Measurements from ENCODE around the gene NME3.
A peak's percentile ranks its signal among the peaks of the same experiment; 100 is the strongest.

NME3 gene

GRCh38 chr16:1772908-1773702 is 1.8 kb upstream of the NME3 start, which contains the start of gene MRPS34:
TSS of gene MRPS34 (minus strand) at chr16:1773134. CDS start at chr16:1773119, 15 bp downstream.
- peak within 1 kb of the TSS; percentile 67 for H2BK120ac ChIP-seq (ENCODE audit: low read depth, low read length)
- WGBS, 2 donors (ENCODE audit: extremely low coverage in 2 of 2, insufficient read length in 2 of 2, insufficient replicate concordance in 1 of 2): no CpG with 5 or more reads among the region's 108 CpGs
- H3K27ac ChIP-seq (replicated peaks; ENCODE audit: low read length): peak within 1 kb of the TSS; percentile 92
- peak within 1 kb of the TSS; percentile 84 for H2BK12ac ChIP-seq (ENCODE audit: low read length)
- H4K91ac ChIP-seq (ENCODE audit: low read depth, low read length, poor library complexity): no peak within 1 kb of the TSS
- H3K4me2 ChIP-seq (ENCODE audit: insufficient read depth, low read length, poor library complexity, severe bottlenecking): peak within 1 kb of the TSS; percentile 98
- H2AK5ac ChIP-seq (ENCODE audit: low read depth, low read length): peak within 1 kb of the TSS; percentile 98
- peaks cover 12% of the 10 kb centered on the region in 2 donors for H3K4me1 ChIP-seq (ENCODE audit: control insufficient read depth in 2 of 2, insufficient read depth in 1 of 2, low read depth in 1 of 2, low read length in 2 of 2)
- H3K9me3 ChIP-seq (replicated peaks in 1 of 2; ENCODE audit: control insufficient read depth in 2 of 2, insufficient read depth in 1 of 2, low read depth in 1 of 2, low read length in 2 of 2): no peaks in the 10 kb centered on the region
- H2BK5ac ChIP-seq (ENCODE audit: low read length): peak within 1 kb of the TSS; percentile 94
- peak within 1 kb of the TSS; percentile 91 for H3K14ac ChIP-seq (ENCODE audit: low read length)
- peak within 1 kb of the TSS; percentile 99 for H3K23ac ChIP-seq (ENCODE audit: low read depth, low read length, poor library complexity)
- peak within 1 kb of the TSS; percentile 99 for H3K4me3 ChIP-seq (ENCODE audit: low read length in 2 of 2)
- peaks cover 30 to 65% of the 10 kb centered on the region in 2 donors for H3K36me3 ChIP-seq (replicated peaks in 1 of 2; ENCODE audit: control insufficient read depth in 2 of 2, insufficient read depth in 2 of 2, low read length in 2 of 2)
- peak; percentile 91 for DNase-seq (ENCODE audit: low spot score)
- peak within 1 kb of the TSS; percentile 100 for H2AFZ ChIP-seq (ENCODE audit: low read length)
- H3K27me3 ChIP-seq (ENCODE audit: control insufficient read depth in 3 of 3, insufficient read depth in 3 of 3, low read depth in 1 of 3, low read length in 3 of 3): no peaks in the 10 kb centered on the region
- peak within 1 kb of the TSS; percentile 98 for H3K18ac ChIP-seq (ENCODE audit: low read length)
- H3K9ac ChIP-seq (ENCODE audit: low read depth, low read length, poor library complexity): peak within 1 kb of the TSS; percentile 99
- peak within 1 kb of the TSS; percentile 97 for H2BK15ac ChIP-seq (ENCODE audit: low read length)
- H3K79me1 ChIP-seq (ENCODE audit: low read depth, low read length): peaks cover 28% of the 10 kb centered on the region
- peak within 1 kb of the TSS; percentile 99 for H3K4ac ChIP-seq (ENCODE audit: low read length)
- H4K8ac ChIP-seq (ENCODE audit: low read depth, low read length): peak within 1 kb of the TSS; percentile 65

- H3K9me3 ChIP-seq (replicated peaks in 1 of 2; ENCODE audit: control insufficient read depth in 2 of 2, insufficient read depth in 1 of 2, low read depth in 1 of 2, low read length in 2 of 2): no peaks in the 10 kb centered on the region
- peak within 1 kb of the TSS; percentile 98 for H2AK5ac ChIP-seq (ENCODE audit: low read depth, low read length)
- peak within 1 kb of the TSS; percentile 92 for H3K27ac ChIP-seq (replicated peaks; ENCODE audit: low read length)
- no peak within 1 kb of the TSS for H4K91ac ChIP-seq (ENCODE audit: low read depth, low read length, poor library complexity)
- DNase-seq (ENCODE audit: low spot score): peak; percentile 14
- peak within 1 kb of the TSS; percentile 67 for H2BK120ac ChIP-seq (ENCODE audit: low read depth, low read length)
- H3K9ac ChIP-seq (ENCODE audit: low read depth, low read length, poor library complexity): peak within 1 kb of the TSS; percentile 99
- peak within 1 kb of the TSS; percentile 91 for H3K14ac ChIP-seq (ENCODE audit: low read length)
- H3K4me3 ChIP-seq (ENCODE audit: low read length in 2 of 2): peak within 1 kb of the TSS; percentile 99
- H2AFZ ChIP-seq (ENCODE audit: low read length): peak within 1 kb of the TSS; percentile 100
- WGBS, 2 donors (ENCODE audit: extremely low coverage in 2 of 2, insufficient read length in 2 of 2, insufficient replicate concordance in 1 of 2): no CpG with 5 or more reads among the region's 53 CpGs
- peak within 1 kb of the TSS; percentile 99 for H3K23ac ChIP-seq (ENCODE audit: low read depth, low read length, poor library complexity)
- peak within 1 kb of the TSS; percentile 99 for H3K4ac ChIP-seq (ENCODE audit: low read length)
- peak within 1 kb of the TSS; percentile 98 for H3K4me2 ChIP-seq (ENCODE audit: insufficient read depth, low read length, poor library complexity, severe bottlenecking)
- H2BK12ac ChIP-seq (ENCODE audit: low read length): peak within 1 kb of the TSS; percentile 84
- no peaks in the 10 kb centered on the region for H3K27me3 ChIP-seq (ENCODE audit: control insufficient read depth in 3 of 3, insufficient read depth in 3 of 3, low read depth in 1 of 3, low read length in 3 of 3)
- H2BK15ac ChIP-seq (ENCODE audit: low read length): peak within 1 kb of the TSS; percentile 97
- peaks cover 12% of the 10 kb centered on the region in 2 donors for H3K4me1 ChIP-seq (ENCODE audit: control insufficient read depth in 2 of 2, insufficient read depth in 1 of 2, low read depth in 1 of 2, low read length in 2 of 2)
- H3K18ac ChIP-seq (ENCODE audit: low read length): peak within 1 kb of the TSS; percentile 98
- H3K36me3 ChIP-seq (replicated peaks in 1 of 2; ENCODE audit: control insufficient read depth in 2 of 2, insufficient read depth in 2 of 2, low read length in 2 of 2): peaks cover 31 to 65% of the 10 kb centered on the region in 2 donors
- peaks cover 31% of the 10 kb centered on the region for H3K79me1 ChIP-seq (ENCODE audit: low read depth, low read length)
- H4K8ac ChIP-seq (ENCODE audit: low read depth, low read length): peak within 1 kb of the TSS; percentile 65
- H2BK5ac ChIP-seq (ENCODE audit: low read length): peak within 1 kb of the TSS; percentile 94
Measured at GRCh38 chr16:1772362-1772907, 1.1 kb upstream of the NME3 start, which contains the start of gene EME2. TSS of gene EME2 (plus strand) at chr16:1772810. CDS start at chr16:1773228, 418 bp downstream.

GRCh38 chr16:1771864-1772361 is 570 bp upstream of the NME3 start:
- DNase-seq (ENCODE audit: low spot score): peak; percentile 24

More at GRCh38 chr16:1771864-1772361, 570 bp upstream of the NME3 start:
- Histone ChIP-seq H4K91ac (ENCODE audit: low read depth, low read length, poor library complexity) (no peak overlapping the region), H3K27me3 (ENCODE audit: control insufficient read depth in 3 of 3, insufficient read depth in 3 of 3, low read depth in 1 of 3, low read length in 3 of 3) (no peaks in the 10 kb centered on the region), H3K4me2 (ENCODE audit: insufficient read depth, low read length, poor library complexity, severe bottlenecking) (peak overlapping the region; percentile 98), H2BK120ac (ENCODE audit: low read depth, low read length) (peak overlapping the region; percentile 67), H4K8ac (ENCODE audit: low read depth, low read length) (no peak overlapping the region), H3K4me3 (ENCODE audit: low read length in 2 of 2) (peak overlapping the region; percentile 99), H3K14ac (ENCODE audit: low read length) (peak overlapping the region; percentile 56), H3K4me1 (ENCODE audit: control insufficient read depth in 2 of 2, insufficient read depth in 1 of 2, low read depth in 1 of 2, low read length in 2 of 2) (peaks cover 12% of the 10 kb centered on the region in 2 donors), H3K36me3 (replicated peaks in 1 of 2; ENCODE audit: control insufficient read depth in 2 of 2, insufficient read depth in 2 of 2, low read length in 2 of 2) (peaks cover 28 to 65% of the 10 kb centered on the region in 2 donors), H3K18ac (ENCODE audit: low read length) (peak overlapping the region; percentile 76), H2AFZ (ENCODE audit: low read length) (peak overlapping the region; percentile 100), H3K79me1 (ENCODE audit: low read depth, low read length) (peaks cover 30% of the 10 kb centered on the region), H2BK5ac (ENCODE audit: low read length) (no peak overlapping the region), H3K9ac (ENCODE audit: low read depth, low read length, poor library complexity) (peak overlapping the region; percentile 99), H2BK15ac (ENCODE audit: low read length) (peak overlapping the region; percentile 24), H2BK12ac (ENCODE audit: low read length) (peak overlapping the region; percentile 30), H3K23ac (ENCODE audit: low read depth, low read length, poor library complexity) (peak overlapping the region; percentile 99), H3K4ac (ENCODE audit: low read length) (peak overlapping the region; percentile 53), H3K27ac (replicated peaks; ENCODE audit: low read length) (peak overlapping the region; percentile 26), H3K9me3 (replicated peaks in 1 of 2; ENCODE audit: control insufficient read depth in 2 of 2, insufficient read depth in 1 of 2, low read depth in 1 of 2, low read length in 2 of 2) (no peaks in the 10 kb centered on the region), H2AK5ac (ENCODE audit: low read depth, low read length) (peak overlapping the region; percentile 90)
- WGBS, 2 donors (ENCODE audit: extremely low coverage in 2 of 2, insufficient read length in 2 of 2, insufficient replicate concordance in 1 of 2): no CpG with 5 or more reads among the region's 22 CpGs

All from neuronal stem cell (in vitro differentiated cells).